ENCODE data around the gene DCP1B.

Gene DCP1B

DNA sequence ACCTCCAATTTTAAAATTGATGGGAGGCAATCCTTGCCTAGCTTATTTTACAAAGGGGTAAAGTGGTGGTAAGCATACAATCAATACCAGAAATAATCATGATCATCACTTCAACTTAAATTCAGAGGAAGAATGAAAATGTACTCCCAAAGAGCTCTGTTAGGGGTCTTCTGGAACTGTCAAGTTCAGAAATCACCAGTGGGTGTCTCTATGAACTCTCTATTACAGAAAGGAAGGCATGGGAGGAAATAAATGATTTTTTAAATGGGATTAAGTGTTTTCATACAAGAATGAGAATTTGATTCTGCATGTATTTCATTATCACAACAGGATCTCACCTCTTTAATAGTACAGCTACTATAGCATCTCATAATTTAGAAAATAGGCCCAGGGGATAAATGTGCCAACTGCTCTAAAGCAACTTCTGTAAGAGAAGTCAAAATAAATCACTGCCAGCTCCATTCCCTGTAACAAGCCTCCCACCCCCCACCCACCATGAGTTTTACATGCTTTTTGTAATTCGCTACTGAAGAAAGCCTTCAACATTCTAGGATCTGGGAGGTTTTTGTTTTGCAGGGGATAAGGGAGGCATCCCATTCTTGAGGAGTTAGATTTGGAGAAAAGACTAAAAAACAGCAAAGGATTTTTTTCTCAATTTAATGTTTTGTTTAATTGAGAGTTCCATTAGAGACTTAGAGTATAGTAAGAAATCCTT is 9.7 kb downstream of the DCP1B start:
- Histone ChIP-seq H3K9me3 (ENCODE audit: control insufficient read depth, insufficient read depth, low read length) (no peaks in the 10 kb centered on the region), H3K27ac (ENCODE audit: low read depth, low read length) (peak overlapping the region; percentile 60), H3K36me3 (ENCODE audit: control insufficient read depth, insufficient read depth, low read length) (peaks cover 50% of the 10 kb centered on the region), H3K9ac (ENCODE audit: low read depth, low read length) (no peak overlapping the region), H3K4me1 (ENCODE audit: control insufficient read depth, insufficient read depth, low read length) (peaks cover 44% of the 10 kb centered on the region), H3K4me3 (ENCODE audit: low read depth, low read length) (peak overlapping the region; percentile 35; the same call in 1 of the 2 replicates), H3K27me3 (ENCODE audit: control insufficient read depth, insufficient read depth, low read length) (no peaks in the 10 kb centered on the region)

DNA sequence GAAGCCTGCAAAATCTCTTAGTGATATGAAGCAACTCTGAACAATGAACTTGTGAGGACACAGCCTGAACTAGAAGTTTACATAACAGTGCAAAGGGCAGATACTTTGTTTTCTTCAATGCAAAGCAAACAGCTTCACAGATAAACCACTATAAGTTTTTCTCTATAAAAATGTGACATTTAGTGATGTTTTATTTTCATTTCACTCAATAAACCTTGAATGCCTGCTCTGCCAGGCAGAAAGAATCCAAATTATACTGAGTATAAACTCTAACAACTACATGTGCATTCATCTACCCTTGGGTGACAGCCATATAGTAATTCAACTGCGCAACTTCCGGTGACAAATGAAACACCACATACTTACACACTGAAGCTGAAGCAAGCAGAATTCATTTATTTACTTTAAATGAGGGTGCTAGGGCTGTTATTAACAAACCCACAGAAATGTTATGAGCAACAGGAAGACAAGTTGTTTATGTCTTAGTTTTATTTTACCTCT is 10.3 kb downstream of the DCP1B start:
- no peaks in the 10 kb centered on the region for H3K9me3 ChIP-seq (ENCODE audit: control insufficient read depth, insufficient read depth, low read length)
- H3K27ac ChIP-seq (ENCODE audit: low read depth, low read length), result peak overlapping the region; percentile 60
- no peak overlapping the region for H3K4me3 ChIP-seq (ENCODE audit: low read depth, low read length)
- peaks cover 42% of the 10 kb centered on the region for H3K4me1 ChIP-seq (ENCODE audit: control insufficient read depth, insufficient read depth, low read length)
- H3K9ac ChIP-seq (ENCODE audit: low read depth, low read length), result no peak overlapping the region
- peaks cover 56% of the 10 kb centered on the region for H3K36me3 ChIP-seq (ENCODE audit: control insufficient read depth, insufficient read depth, low read length)
- no peaks in the 10 kb centered on the region for H3K27me3 ChIP-seq (ENCODE audit: control insufficient read depth, insufficient read depth, low read length)

DNA sequence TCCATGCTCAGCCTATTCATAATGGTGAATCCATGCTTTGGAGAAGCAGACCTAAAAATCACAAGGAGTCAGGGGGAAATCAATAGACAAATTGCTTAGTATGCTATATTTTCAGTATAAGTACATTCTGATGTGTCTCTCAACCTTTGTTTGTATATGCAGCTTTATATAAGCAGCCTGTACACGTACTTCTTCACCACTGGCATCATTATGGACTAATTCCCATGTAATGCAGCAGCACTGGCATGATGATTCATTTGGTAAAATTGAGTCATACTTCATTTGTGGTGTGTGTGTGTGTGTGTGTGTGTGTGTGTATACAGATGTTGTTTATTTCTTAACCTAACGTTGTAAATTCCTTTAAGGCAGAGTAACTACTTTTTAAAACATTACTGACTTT is 10.9 kb downstream of the DCP1B start:
- Histone ChIP-seq H3K4me1 (ENCODE audit: control insufficient read depth, insufficient read depth, low read length) (peaks cover 36% of the 10 kb centered on the region), H3K9me3 (ENCODE audit: control insufficient read depth, insufficient read depth, low read length) (no peaks in the 10 kb centered on the region), H3K9ac (ENCODE audit: low read depth, low read length) (no peak overlapping the region), H3K27ac (ENCODE audit: low read depth, low read length) (no peak overlapping the region), H3K36me3 (ENCODE audit: control insufficient read depth, insufficient read depth, low read length) (peaks cover 59% of the 10 kb centered on the region), H3K4me3 (ENCODE audit: low read depth, low read length) (no peak overlapping the region), H3K27me3 (ENCODE audit: control insufficient read depth, insufficient read depth, low read length) (no peaks in the 10 kb centered on the region)

DNA sequence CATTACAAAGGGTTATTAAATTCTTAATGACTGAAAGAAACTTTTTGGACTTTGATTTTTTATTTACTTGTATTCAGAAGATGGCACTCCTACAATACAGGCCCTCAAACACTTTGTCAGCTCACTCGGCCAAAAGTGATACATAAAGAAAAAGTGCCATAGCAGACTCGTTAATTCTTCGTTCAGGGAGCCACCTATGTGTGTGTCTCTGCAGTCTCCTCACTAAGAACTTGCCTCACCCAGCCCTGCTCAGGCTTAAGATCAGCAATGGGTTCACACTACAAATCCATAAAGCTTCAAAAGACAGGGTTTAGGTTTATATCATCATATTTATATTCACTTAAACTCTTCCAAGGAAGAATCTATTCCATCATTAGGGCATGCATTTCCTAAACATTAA is 11.5 kb downstream of the DCP1B start:
- Histone ChIP-seq H3K36me3 (ENCODE audit: control insufficient read depth, insufficient read depth, low read length) (peaks cover 65% of the 10 kb centered on the region), H3K27me3 (ENCODE audit: control insufficient read depth, insufficient read depth, low read length) (no peaks in the 10 kb centered on the region), H3K27ac (ENCODE audit: low read depth, low read length) (no peak overlapping the region), H3K9me3 (ENCODE audit: control insufficient read depth, insufficient read depth, low read length) (no peaks in the 10 kb centered on the region), H3K4me3 (ENCODE audit: low read depth, low read length) (no peak overlapping the region), H3K4me1 (ENCODE audit: control insufficient read depth, insufficient read depth, low read length) (peaks cover 30% of the 10 kb centered on the region), H3K9ac (ENCODE audit: low read depth, low read length) (no peak overlapping the region)

DNA sequence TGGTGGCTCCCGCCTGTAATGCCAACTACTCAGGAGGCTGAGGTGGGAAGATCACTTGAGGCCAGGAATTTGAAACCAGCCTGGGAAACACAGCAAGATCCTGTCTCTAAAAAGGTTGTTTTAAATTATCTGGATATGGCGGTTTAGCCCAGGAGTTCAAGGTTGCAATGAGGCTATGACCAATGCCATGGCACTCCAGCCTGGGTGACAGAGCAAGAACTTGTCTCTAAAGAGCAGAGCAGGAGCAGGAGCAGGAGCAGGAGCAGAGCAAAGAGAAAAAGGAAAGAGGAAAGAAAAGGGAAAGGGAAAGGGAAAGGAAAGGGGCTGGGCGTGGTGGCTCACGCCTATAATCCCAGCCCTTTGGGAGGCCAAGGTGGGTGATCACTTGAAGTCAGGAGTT is 15.1 kb downstream of the DCP1B start:
- Histone ChIP-seq H3K9ac (ENCODE audit: low read depth, low read length) (no peak overlapping the region), H3K4me1 (ENCODE audit: control insufficient read depth, insufficient read depth, low read length) (peaks cover 12% of the 10 kb centered on the region), H3K27ac (ENCODE audit: low read depth, low read length) (no peak overlapping the region), H3K4me3 (ENCODE audit: low read depth, low read length) (no peak overlapping the region), H3K9me3 (ENCODE audit: control insufficient read depth, insufficient read depth, low read length) (no peaks in the 10 kb centered on the region), H3K27me3 (ENCODE audit: control insufficient read depth, insufficient read depth, low read length) (no peaks in the 10 kb centered on the region), H3K36me3 (ENCODE audit: control insufficient read depth, insufficient read depth, low read length) (peaks cover 63% of the 10 kb centered on the region)

DNA sequence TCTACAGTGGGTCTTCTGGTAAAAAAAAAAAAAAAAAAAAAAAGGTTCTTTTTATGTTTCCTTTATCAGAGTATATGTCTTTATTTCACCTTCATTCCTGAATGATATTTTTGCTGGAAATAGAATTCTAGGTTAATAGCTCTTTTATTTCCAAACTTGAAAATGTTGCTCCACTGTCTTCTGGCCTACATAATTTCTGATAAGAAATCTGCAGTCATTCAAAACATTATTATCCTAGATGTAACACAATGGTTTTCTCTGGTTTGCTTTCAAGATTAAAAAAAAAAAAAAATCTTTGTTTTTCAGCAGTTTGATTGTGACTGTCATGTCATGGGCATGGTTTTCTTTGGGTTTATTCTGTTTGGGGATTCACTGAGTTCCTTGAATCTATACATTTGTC is 19.5 kb downstream of the DCP1B start:
- H3K27me3 ChIP-seq (ENCODE audit: control insufficient read depth, insufficient read depth, low read length), result no peaks in the 10 kb centered on the region
- no peaks in the 10 kb centered on the region for H3K9me3 ChIP-seq (ENCODE audit: control insufficient read depth, insufficient read depth, low read length)
- H3K4me3 ChIP-seq (ENCODE audit: low read depth, low read length), result no peak overlapping the region
- peaks cover 17% of the 10 kb centered on the region for H3K4me1 ChIP-seq (ENCODE audit: control insufficient read depth, insufficient read depth, low read length)
- H3K36me3 ChIP-seq (ENCODE audit: control insufficient read depth, insufficient read depth, low read length), result peaks cover 25% of the 10 kb centered on the region
- H3K9ac ChIP-seq (ENCODE audit: low read depth, low read length), result no peak overlapping the region
- H3K27ac ChIP-seq (ENCODE audit: low read depth, low read length), result no peak overlapping the region

DNA sequence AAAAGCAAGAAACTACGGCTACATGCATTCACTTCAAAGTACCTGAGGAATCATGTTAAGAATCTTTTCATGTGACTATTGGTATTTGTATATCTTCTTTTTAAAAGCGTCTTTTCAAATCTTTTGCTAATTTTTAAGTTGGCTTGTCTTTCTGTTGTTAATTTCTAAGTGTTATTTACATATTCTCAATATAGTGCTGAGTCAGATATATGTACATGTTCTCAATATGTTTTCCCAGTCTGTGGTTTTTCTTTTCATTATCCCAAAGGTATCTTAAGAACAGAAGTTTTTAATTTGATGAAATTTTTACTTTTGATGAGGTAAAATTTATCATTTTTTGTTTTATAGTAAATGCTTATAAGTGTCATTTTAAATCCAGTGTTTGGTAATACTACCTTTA is 24.0 kb downstream of the DCP1B start:
- Histone ChIP-seq H3K4me1 (ENCODE audit: control insufficient read depth, insufficient read depth, low read length) (peaks cover 20% of the 10 kb centered on the region), H3K9me3 (ENCODE audit: control insufficient read depth, insufficient read depth, low read length) (no peaks in the 10 kb centered on the region), H3K9ac (ENCODE audit: low read depth, low read length) (no peak overlapping the region), H3K27me3 (ENCODE audit: control insufficient read depth, insufficient read depth, low read length) (no peaks in the 10 kb centered on the region), H3K36me3 (ENCODE audit: control insufficient read depth, insufficient read depth, low read length) (peaks cover 3% of the 10 kb centered on the region; the same call in 1 of the 2 replicates), H3K4me3 (ENCODE audit: low read depth, low read length) (no peak overlapping the region), H3K27ac (ENCODE audit: low read depth, low read length) (no peak overlapping the region)

DNA sequence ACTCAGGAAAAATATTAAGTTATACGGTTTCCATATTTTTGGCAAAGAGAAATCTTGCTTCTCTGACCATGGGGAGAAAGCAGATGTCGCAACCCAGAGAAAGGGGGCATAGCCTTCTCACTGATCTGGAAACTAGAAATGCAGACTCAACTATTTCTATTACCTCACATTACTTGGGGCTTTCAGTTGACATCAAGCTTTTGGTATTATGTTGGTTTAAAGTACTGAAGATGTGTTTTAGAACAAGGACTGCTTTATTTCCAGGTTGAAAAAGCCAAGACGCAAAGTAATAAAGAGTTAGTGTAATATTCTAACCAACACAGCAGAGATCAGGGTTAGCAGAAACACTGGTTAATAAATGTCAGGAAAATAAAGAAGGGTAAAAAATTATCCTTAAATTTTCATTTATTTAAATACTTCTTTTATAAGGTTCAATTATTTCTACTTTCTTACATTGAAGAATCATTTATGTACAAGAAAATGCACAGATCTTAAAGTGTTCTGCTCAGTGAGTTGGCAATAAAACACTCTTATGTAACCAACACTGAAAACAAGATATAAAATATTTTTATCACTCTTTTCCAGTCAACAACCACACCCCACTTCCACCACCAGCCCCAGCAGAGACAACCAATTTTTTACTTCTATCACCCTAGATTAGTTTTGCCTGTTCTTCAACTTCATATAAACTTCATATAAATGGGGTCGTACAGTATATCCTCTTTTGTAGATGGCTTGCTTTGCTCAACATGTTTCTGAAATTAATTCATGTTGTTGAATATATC is 26.0 kb downstream of the DCP1B start:
- Histone ChIP-seq H3K27me3 (ENCODE audit: control insufficient read depth, insufficient read depth, low read length) (no peaks in the 10 kb centered on the region), H3K9ac (ENCODE audit: low read depth, low read length) (no peak overlapping the region), H3K4me1 (ENCODE audit: control insufficient read depth, insufficient read depth, low read length) (peaks cover 20% of the 10 kb centered on the region), H3K36me3 (ENCODE audit: control insufficient read depth, insufficient read depth, low read length) (peaks cover 3% of the 10 kb centered on the region; the same call in 1 of the 2 replicates), H3K4me3 (ENCODE audit: low read depth, low read length) (no peak overlapping the region), H3K9me3 (ENCODE audit: control insufficient read depth, insufficient read depth, low read length) (no peaks in the 10 kb centered on the region), H3K27ac (ENCODE audit: low read depth, low read length) (no peak overlapping the region)

DNA sequence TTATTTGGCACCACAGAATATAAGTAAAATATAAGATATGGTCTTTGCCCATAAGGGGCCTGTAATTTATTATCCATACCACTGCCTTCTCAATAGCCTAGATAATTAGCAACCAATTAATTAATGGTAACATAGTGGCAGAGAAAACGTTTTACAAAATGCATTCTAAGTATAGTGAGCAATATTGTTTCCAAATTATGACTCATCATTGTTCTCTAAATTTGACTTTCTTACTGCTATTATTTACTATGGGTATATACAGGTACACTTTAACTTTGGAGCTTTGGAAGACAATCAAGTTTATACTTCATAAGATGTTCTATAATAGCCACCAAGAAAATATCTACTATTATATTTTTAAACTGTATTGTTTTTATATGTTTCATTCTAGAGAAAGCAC is 26.7 kb downstream of the DCP1B start:
- Histone ChIP-seq H3K27me3 (ENCODE audit: control insufficient read depth, insufficient read depth, low read length) (no peaks in the 10 kb centered on the region), H3K9me3 (ENCODE audit: control insufficient read depth, insufficient read depth, low read length) (no peaks in the 10 kb centered on the region), H3K4me1 (ENCODE audit: control insufficient read depth, insufficient read depth, low read length) (peaks cover 26% of the 10 kb centered on the region), H3K27ac (ENCODE audit: low read depth, low read length) (no peak overlapping the region), H3K9ac (ENCODE audit: low read depth, low read length) (no peak overlapping the region), H3K36me3 (ENCODE audit: control insufficient read depth, insufficient read depth, low read length) (peaks cover 3% of the 10 kb centered on the region; the same call in 1 of the 2 replicates), H3K4me3 (ENCODE audit: low read depth, low read length) (no peak overlapping the region)

DNA sequence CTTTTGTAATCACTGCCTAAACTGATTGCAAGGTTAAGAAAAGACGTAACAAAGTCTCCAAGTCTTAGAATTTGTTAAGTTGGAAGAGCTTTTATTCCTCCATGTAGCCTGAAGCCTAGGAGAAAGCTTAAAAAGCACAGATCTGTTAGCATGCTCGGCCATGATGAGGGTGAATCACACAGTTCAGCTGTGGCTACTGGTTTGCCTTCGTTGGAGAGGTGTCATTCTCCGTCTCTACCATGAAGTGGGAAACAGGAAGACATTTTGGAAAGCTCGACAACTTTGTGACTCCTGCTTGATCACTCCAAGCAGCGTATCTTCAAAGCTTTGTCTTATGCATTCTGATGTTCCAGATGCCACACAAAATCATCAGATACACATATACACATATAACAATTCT is 27.1 kb downstream of the DCP1B start:
- Histone ChIP-seq H3K27me3 (ENCODE audit: control insufficient read depth, insufficient read depth, low read length) (no peaks in the 10 kb centered on the region), H3K9me3 (ENCODE audit: control insufficient read depth, insufficient read depth, low read length) (no peaks in the 10 kb centered on the region), H3K9ac (ENCODE audit: low read depth, low read length) (no peak overlapping the region), H3K4me1 (ENCODE audit: control insufficient read depth, insufficient read depth, low read length) (peaks cover 27% of the 10 kb centered on the region), H3K27ac (ENCODE audit: low read depth, low read length) (no peak overlapping the region), H3K4me3 (ENCODE audit: low read depth, low read length) (no peak overlapping the region), H3K36me3 (ENCODE audit: control insufficient read depth, insufficient read depth, low read length) (peaks cover 3% of the 10 kb centered on the region; the same call in 1 of the 2 replicates)

DNA sequence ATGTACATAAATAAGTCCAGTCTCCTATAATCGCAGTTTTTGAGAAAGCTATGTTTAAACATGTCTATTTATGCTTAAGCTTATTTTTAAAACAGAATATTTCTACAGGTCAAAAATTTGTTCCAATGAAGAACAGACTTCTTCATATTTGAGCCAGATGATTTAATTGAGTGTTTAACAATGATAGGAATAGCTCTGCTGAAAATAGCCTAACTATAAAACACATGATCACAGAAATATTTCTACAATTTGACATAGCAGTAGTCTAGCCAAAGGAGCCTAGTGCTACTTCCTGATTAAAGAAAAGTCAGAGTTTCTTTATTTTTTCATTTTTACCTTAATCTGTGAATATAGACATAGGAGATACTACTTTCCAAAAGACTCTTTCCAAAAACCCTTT is 29.4 kb downstream of the DCP1B start:
- Histone ChIP-seq H3K9me3 (ENCODE audit: control insufficient read depth, insufficient read depth, low read length) (no peaks in the 10 kb centered on the region), H3K27ac (ENCODE audit: low read depth, low read length) (no peak overlapping the region), H3K27me3 (ENCODE audit: control insufficient read depth, insufficient read depth, low read length) (no peaks in the 10 kb centered on the region), H3K9ac (ENCODE audit: low read depth, low read length) (no peak overlapping the region), H3K4me3 (ENCODE audit: low read depth, low read length) (no peak overlapping the region), H3K4me1 (ENCODE audit: control insufficient read depth, insufficient read depth, low read length) (peaks cover 22% of the 10 kb centered on the region), H3K36me3 (ENCODE audit: control insufficient read depth, insufficient read depth, low read length) (peaks cover 3% of the 10 kb centered on the region; the same call in 1 of the 2 replicates)

All from HUES48 (cell line).